Keratinocyte (primary cell): ENCODE measurements around the gene MAPT. TPM values are rescaled to one million over a fixed set of nuclear protein-coding genes. Genes with fewer than 3 reads are reported as not detected.

ENCODE experiments used
- DNase-seq: peaks from one replicate; pipeline ENCODE4 v3.0.0-alpha.2; 2011; ENCODE audit warnings: low read depth, missing footprints, low spot score
- FAIRE-seq: peaks from 2 replicates; lab custom pipeline; 2011; peaks lifted over from hg19 to GRCh38; lab: Jason Lieb, UNC
- H2AFZ ChIP-seq: 2 replicates; pipeline ENCODE4 v1.6.0; 2012; ENCODE audit warnings: low read length, control low read depth, inconsistent platforms; ENCODE audit not compliant: control insufficient read depth
- H3K27ac ChIP-seq: 2 replicates; pipeline ENCODE4 v1.5.1; 2011; ENCODE audit warnings: low read length; ENCODE audit not compliant: control insufficient read depth, insufficient read depth
- H3K27me3 ChIP-seq: 3 replicates; pipeline ENCODE4 v1.6.0; 2011; ENCODE audit warnings: low read length; ENCODE audit not compliant: control insufficient read depth, insufficient read depth; ENCODE audit errors: extremely low read depth
- H3K36me3 ChIP-seq, 2 experiments: 2 replicates in 1 of 2; 3 replicates in 1 of 2; pipeline ENCODE4 v1.5.1; 2011; ENCODE audit warnings: low read length in 2 of 2, mild to moderate bottlenecking in 1 of 2; ENCODE audit not compliant: control insufficient read depth in 2 of 2, insufficient read depth in 2 of 2; ENCODE audit errors: extremely low read depth in 1 of 2
- H3K4me1 ChIP-seq: 3 replicates; pipeline ENCODE4 v1.5.1; 2011; ENCODE audit warnings: low read length; ENCODE audit not compliant: control insufficient read depth, insufficient read depth; ENCODE audit errors: extremely low read depth
- H3K4me2 ChIP-seq: 3 replicates; pipeline ENCODE4 v1.6.0; 2011; ENCODE audit warnings: low read depth, low read length; ENCODE audit not compliant: control insufficient read depth, insufficient read depth; ENCODE audit errors: extremely low read depth
- H3K4me3 ChIP-seq, 3 experiments: fragments of 200-600 bp in 1 of 3; sonication (generic) in 1 of 3; 2 replicates in 2 of 3; 3 replicates in 1 of 3; pipeline ENCODE4 v1.5.1; 2011 to 2016; ENCODE audit warnings: low read length in 3 of 3, mild to moderate bottlenecking in 3 of 3, control low read depth in 2 of 3, inconsistent platforms in 1 of 3, low read depth in 1 of 3, mixed read lengths in 1 of 3, mixed run types in 1 of 3, moderate library complexity in 1 of 3; ENCODE audit not compliant: control insufficient read depth in 2 of 3, insufficient read depth in 2 of 3; ENCODE audit errors: extremely low read depth in 1 of 3
- H3K79me2 ChIP-seq: 2 replicates; pipeline ENCODE4 v1.6.0; 2012; ENCODE audit warnings: low read length; ENCODE audit not compliant: control insufficient read depth, insufficient read depth
- H3K9ac ChIP-seq: 3 replicates; pipeline ENCODE4 v1.6.0; 2011; ENCODE audit warnings: low read length; ENCODE audit not compliant: control insufficient read depth, insufficient read depth; ENCODE audit errors: extremely low read depth
- H3K9me1 ChIP-seq: 3 replicates; pipeline ENCODE4 v1.6.0; 2011; ENCODE audit warnings: low read length; ENCODE audit not compliant: control insufficient read depth, insufficient read depth; ENCODE audit errors: extremely low read depth
- H3K9me3 ChIP-seq: 2 replicates; pipeline ENCODE4 v1.5.1; 2012; ENCODE audit warnings: low read depth, low read length; ENCODE audit not compliant: control insufficient read depth
- H4K20me1 ChIP-seq: 3 replicates; pipeline ENCODE4 v1.6.0; 2011; ENCODE audit warnings: low read length; ENCODE audit not compliant: control insufficient read depth, insufficient read depth; ENCODE audit errors: extremely low read depth
- CTCF ChIP-seq, 3 experiments: IDR thresholded peaks in 1 of 3; conservative IDR thresholded peaks in 1 of 3; optimal IDR thresholded peaks in 1 of 3; 2 replicates in 2 of 3; 3 replicates in 1 of 3; pipeline versions ENCODE3 to v1.5.1; 2011; ENCODE audit warnings: low read length in 3 of 3, mild to moderate bottlenecking in 3 of 3, moderate library complexity in 2 of 3, control low read depth in 1 of 3, inconsistent platforms in 1 of 3; ENCODE audit not compliant: insufficient read depth in 2 of 3; ENCODE audit errors: extremely low read depth in 1 of 3
- EZH2 ChIP-seq: IDR thresholded peaks from one replicate; pipeline ENCODE4 v1.6.1; 2012; ENCODE audit warnings: inconsistent platforms, mild to moderate bottlenecking, low read length, moderate library complexity
- dilution Hi-C: fragments of 300-500 bp; cut with MboI; formaldehyde crosslinking; loops from one replicate; pipeline ENCODE4 v1.7.0; 2020; ENCODE audit warnings: low sequenced_read_pairs; ENCODE audit not compliant: extremely low pct_ligation_motif_present
- polyA plus RNA-seq, 5 experiments: library from polyadenylated mRNA; depleted of rRNA in 3 of 5; stranded (reverse) in 3 of 5; stranded (forward) in 1 of 5; unstranded in 1 of 5; fragments of >200 nt; gene quantifications; 1 replicate in 1 of 5; 2 replicates in 3 of 5; 3 replicates in 1 of 5; pipeline versions ENCODE4 v1.2.1 to v1.2.3, GENCODE V29; 2011 to 2012; ENCODE audit warnings: missing spikeins in 2 of 5, low read depth in 1 of 5, low replicate concordance in 1 of 5

MAPT gene
- polyA plus RNA-seq, 1 donor (not counting 4 experiments of a cell fraction or from before 2014, with no cell fraction given), result 0.08 TPM

GRCh38 chr17:45848868-45849535 lies 45.4 kb upstream of the MAPT start:
- no peaks in the 10 kb centered on the region for H3K27me3 ChIP-seq

GRCh38 chr17:45849536-45849990 lies 44.8 kb upstream of the MAPT start:
- DNase-seq (no peak), FAIRE-seq (no peak)
- Histone ChIP-seq H3K27me3 (no peaks in the 10 kb centered on the region), H3K9me1 (no peaks in the 10 kb centered on the region), H3K9me3 (no peaks in the 10 kb centered on the region), H2AFZ (no peak overlapping the region), H3K4me3 (no peak overlapping the region), H3K4me2 (no peak overlapping the region), H3K9ac (no peak overlapping the region), H3K79me2 (no peaks in the 10 kb centered on the region), H4K20me1 (no peaks in the 10 kb centered on the region), H3K4me1 (no peaks in the 10 kb centered on the region), H3K36me3 (no peaks in the 10 kb centered on the region), H3K27ac (no peak overlapping the region)
- TF ChIP-seq CTCF (optimal IDR thresholded peaks at IDR 0.05 in 1 of 3, IDR thresholded peaks at IDR 0.05 in 1 of 3, conservative IDR thresholded peaks at IDR 0.05 in 1 of 3; ENCODE audit: extremely low read depth in 1 of 3, insufficient read depth in 2 of 3, low read length in 3 of 3) (no peak), EZH2 (no peak)
- dilution Hi-C loops, result no loop called here

More at GRCh38 chr17:45848868-45849535, 45.4 kb upstream of the MAPT start:
- Histone ChIP-seq H3K36me3 (no peaks in the 10 kb centered on the region), H3K4me3 (no peak overlapping the region), H3K27ac (no peak overlapping the region), H3K9me1 (no peaks in the 10 kb centered on the region), H3K4me1 (no peaks in the 10 kb centered on the region), H4K20me1 (no peaks in the 10 kb centered on the region), H3K9me3 (no peaks in the 10 kb centered on the region), H3K79me2 (no peaks in the 10 kb centered on the region), H3K9ac (no peak overlapping the region), H3K4me2 (no peak overlapping the region), H2AFZ (no peak overlapping the region)
- TF ChIP-seq CTCF (optimal IDR thresholded peaks at IDR 0.05 in 1 of 3, IDR thresholded peaks at IDR 0.05 in 1 of 3, conservative IDR thresholded peaks at IDR 0.05 in 1 of 3; ENCODE audit: extremely low read depth in 1 of 3, insufficient read depth in 2 of 3, low read length in 3 of 3) (no peak), EZH2 (no peak)
- no peak for FAIRE-seq
- dilution Hi-C loops, result no loop called here
- DNase-seq, result no peak
